Mucosa of stomach (tissue), 1 donor: ENCODE data around the gene TEX14.
"Not testable (repeated sequence)": the region's sequence is repeated elsewhere in the genome, so short reads cannot be mapped to it uniquely, and the experiment has no call there.

Experiments
- H3K27me3 ChIP-seq: one replicate; pipeline ENCODE4 v1.7.0; 2013; ENCODE audit warnings: mild to moderate bottlenecking, low read length; ENCODE audit not compliant: control insufficient read depth, insufficient read depth
- H3K36me3 ChIP-seq: one replicate; pipeline ENCODE4 v1.7.0; 2013; ENCODE audit warnings: low read length; ENCODE audit not compliant: control insufficient read depth, insufficient read depth
- H3K4me1 ChIP-seq: one replicate; pipeline ENCODE4 v1.7.0; 2013; ENCODE audit warnings: mild to moderate bottlenecking, low read length; ENCODE audit not compliant: control insufficient read depth, insufficient read depth
- H3K4me3 ChIP-seq: one replicate; pipeline ENCODE4 v1.7.0; 2013; ENCODE audit warnings: low read length
- H3K9ac ChIP-seq: one replicate; pipeline ENCODE4 v1.7.0; 2013; ENCODE audit warnings: mild to moderate bottlenecking, low read length, moderate library complexity
- H3K9me3 ChIP-seq: one replicate; pipeline ENCODE4 v1.7.0; 2013; ENCODE audit warnings: mild to moderate bottlenecking, low read length, moderate library complexity; ENCODE audit not compliant: control insufficient read depth
- donor health status: Pancreatic carcinoma.

The TEX14 gene

GRCh38 chr17:58564243-58564642 lies 127.6 kb downstream of the TEX14 start:
- H3K27me3 ChIP-seq: no peaks in the 10 kb centered on the region
- no peaks in the 10 kb centered on the region for H3K36me3 ChIP-seq
- H3K4me1 ChIP-seq: no peaks in the 10 kb centered on the region
- no peak overlapping the region for H3K9ac ChIP-seq
- no peaks in the 10 kb centered on the region for H3K9me3 ChIP-seq
- H3K4me3 ChIP-seq: no peak overlapping the region

- Histone ChIP-seq H3K4me1 (no peaks in the 10 kb centered on the region), H3K9me3 (no peaks in the 10 kb centered on the region), H3K9ac (no peak overlapping the region), H3K4me3 (no peak overlapping the region), H3K27me3 (no peaks in the 10 kb centered on the region), H3K36me3 (no peaks in the 10 kb centered on the region)
Observed at GRCh38 chr17:58560511-58560910, 131.3 kb downstream of the TEX14 start.

- Histone ChIP-seq H3K4me3 (no peak overlapping the region), H3K4me1 (no peaks in the 10 kb centered on the region), H3K27me3 (no peaks in the 10 kb centered on the region), H3K36me3 (no peaks in the 10 kb centered on the region), H3K9ac (no peak overlapping the region), H3K9me3 (no peaks in the 10 kb centered on the region)
Observed at GRCh38 chr17:58557981-58558380, 133.9 kb downstream of the TEX14 start.

GRCh38 chr17:58556833-58557250 lies 135.0 kb downstream of the TEX14 start:
- H3K9ac ChIP-seq: no peak overlapping the region

GRCh38 chr17:58555109-58555508 lies 136.7 kb downstream of the TEX14 start:
- H3K9ac ChIP-seq, H3K36me3 ChIP-seq, H3K9me3 ChIP-seq, H3K27me3 ChIP-seq, H3K4me1 ChIP-seq, H3K4me3 ChIP-seq: not testable (repeated sequence)

More at GRCh38 chr17:58556833-58557250, 135.0 kb downstream of the TEX14 start:
- no peaks in the 10 kb centered on the region for H3K4me1 ChIP-seq
- no peaks in the 10 kb centered on the region for H3K36me3 ChIP-seq
- H3K4me3 ChIP-seq: no peak overlapping the region
- no peaks in the 10 kb centered on the region for H3K27me3 ChIP-seq
- H3K9me3 ChIP-seq: no peaks in the 10 kb centered on the region

GRCh38 chr17:58541249-58541648 lies 150.6 kb downstream of the TEX14 start:
- no peak overlapping the region for H3K4me3 ChIP-seq
- H3K4me1 ChIP-seq: no peaks in the 10 kb centered on the region
- no peaks in the 10 kb centered on the region for H3K27me3 ChIP-seq
- H3K9ac ChIP-seq: no peak overlapping the region
- H3K9me3 ChIP-seq: no peaks in the 10 kb centered on the region
- no peaks in the 10 kb centered on the region for H3K36me3 ChIP-seq

GRCh38 chr17:58539698-58540097 lies 152.1 kb downstream of the TEX14 start:
- no peaks in the 10 kb centered on the region for H3K36me3 ChIP-seq
- no peaks in the 10 kb centered on the region for H3K4me1 ChIP-seq
- H3K9ac ChIP-seq: no peak overlapping the region
- no peaks in the 10 kb centered on the region for H3K27me3 ChIP-seq
- no peaks in the 10 kb centered on the region for H3K9me3 ChIP-seq
- H3K4me3 ChIP-seq: no peak overlapping the region

GRCh38 chr17:58538811-58539409 lies 152.9 kb downstream of the TEX14 start:
- no peaks in the 10 kb centered on the region for H3K36me3 ChIP-seq
- H3K9me3 ChIP-seq: no peaks in the 10 kb centered on the region
- H3K4me1 ChIP-seq: no peaks in the 10 kb centered on the region
- no peak overlapping the region for H3K9ac ChIP-seq
- no peak overlapping the region for H3K4me3 ChIP-seq
- no peaks in the 10 kb centered on the region for H3K27me3 ChIP-seq

GRCh38 chr17:58537266-58537665 lies 154.6 kb downstream of the TEX14 start:
- Histone ChIP-seq H3K27me3 (peaks cover 9% of the 10 kb centered on the region), H3K4me1 (peaks cover 2% of the 10 kb centered on the region), H3K36me3 (no peaks in the 10 kb centered on the region), H3K9ac (no peak overlapping the region), H3K9me3 (no peaks in the 10 kb centered on the region), H3K4me3 (no peak overlapping the region)

- H3K27me3 ChIP-seq: peaks cover 14% of the 10 kb centered on the region
- peaks cover 5% of the 10 kb centered on the region for H3K4me1 ChIP-seq
- H3K4me3 ChIP-seq: no peak overlapping the region
- H3K9me3 ChIP-seq: no peaks in the 10 kb centered on the region
- no peaks in the 10 kb centered on the region for H3K36me3 ChIP-seq
- H3K9ac ChIP-seq: no peak overlapping the region
Observed at GRCh38 chr17:58536542-58536941, 155.3 kb downstream of the TEX14 start.

- Histone ChIP-seq H3K36me3 (no peaks in the 10 kb centered on the region), H3K4me3 (no peak overlapping the region), H3K27me3 (peaks cover 23% of the 10 kb centered on the region), H3K9ac (no peak overlapping the region), H3K9me3 (no peaks in the 10 kb centered on the region), H3K4me1 (peaks cover 5% of the 10 kb centered on the region)
Observed at GRCh38 chr17:58535431-58535830, 156.4 kb downstream of the TEX14 start.

- no peak overlapping the region for H3K4me3 ChIP-seq
Observed at GRCh38 chr17:58534901-58535421, 156.9 kb downstream of the TEX14 start.

GRCh38 chr17:58534331-58534730 lies 157.5 kb downstream of the TEX14 start:
- Histone ChIP-seq H3K27me3 (peaks cover 23% of the 10 kb centered on the region), H3K36me3 (no peaks in the 10 kb centered on the region), H3K9ac (no peak overlapping the region), H3K4me3 (no peak overlapping the region), H3K9me3 (no peaks in the 10 kb centered on the region), H3K4me1 (peaks cover 5% of the 10 kb centered on the region)

More at GRCh38 chr17:58534901-58535421, 156.9 kb downstream of the TEX14 start:
- Histone ChIP-seq H3K9me3 (no peaks in the 10 kb centered on the region), H3K27me3 (peaks cover 23% of the 10 kb centered on the region), H3K36me3 (no peaks in the 10 kb centered on the region), H3K4me1 (peaks cover 5% of the 10 kb centered on the region), H3K9ac (no peak overlapping the region)
